GM19397 (cell line): ENCODE measurements around the gene BNC2.
"Not testable (repeated sequence)": the region's sequence is repeated elsewhere in the genome, so short reads cannot be mapped to it uniquely, and the experiment has no call there.

ENCODE experiments used
- ATAC-seq: cut with Tn5 transposase; IDR thresholded peaks from one replicate; pipeline ENCODE4 v1.9.1; 2021; ENCODE audit warnings: mild to moderate bottlenecking, moderate library complexity; ENCODE audit not compliant: unreplicated experiment

BNC2 gene, protein sequence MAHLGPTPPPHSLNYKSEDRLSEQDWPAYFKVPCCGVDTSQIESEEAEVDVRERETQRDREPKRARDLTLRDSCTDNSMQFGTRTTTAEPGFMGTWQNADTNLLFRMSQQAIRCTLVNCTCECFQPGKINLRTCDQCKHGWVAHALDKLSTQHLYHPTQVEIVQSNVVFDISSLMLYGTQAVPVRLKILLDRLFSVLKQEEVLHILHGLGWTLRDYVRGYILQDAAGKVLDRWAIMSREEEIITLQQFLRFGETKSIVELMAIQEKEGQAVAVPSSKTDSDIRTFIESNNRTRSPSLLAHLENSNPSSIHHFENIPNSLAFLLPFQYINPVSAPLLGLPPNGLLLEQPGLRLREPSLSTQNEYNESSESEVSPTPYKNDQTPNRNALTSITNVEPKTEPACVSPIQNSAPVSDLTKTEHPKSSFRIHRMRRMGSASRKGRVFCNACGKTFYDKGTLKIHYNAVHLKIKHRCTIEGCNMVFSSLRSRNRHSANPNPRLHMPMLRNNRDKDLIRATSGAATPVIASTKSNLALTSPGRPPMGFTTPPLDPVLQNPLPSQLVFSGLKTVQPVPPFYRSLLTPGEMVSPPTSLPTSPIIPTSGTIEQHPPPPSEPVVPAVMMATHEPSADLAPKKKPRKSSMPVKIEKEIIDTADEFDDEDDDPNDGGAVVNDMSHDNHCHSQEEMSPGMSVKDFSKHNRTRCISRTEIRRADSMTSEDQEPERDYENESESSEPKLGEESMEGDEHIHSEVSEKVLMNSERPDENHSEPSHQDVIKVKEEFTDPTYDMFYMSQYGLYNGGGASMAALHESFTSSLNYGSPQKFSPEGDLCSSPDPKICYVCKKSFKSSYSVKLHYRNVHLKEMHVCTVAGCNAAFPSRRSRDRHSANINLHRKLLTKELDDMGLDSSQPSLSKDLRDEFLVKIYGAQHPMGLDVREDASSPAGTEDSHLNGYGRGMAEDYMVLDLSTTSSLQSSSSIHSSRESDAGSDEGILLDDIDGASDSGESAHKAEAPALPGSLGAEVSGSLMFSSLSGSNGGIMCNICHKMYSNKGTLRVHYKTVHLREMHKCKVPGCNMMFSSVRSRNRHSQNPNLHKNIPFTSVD

GRCh38 chr9:16870596-16871335 lies at the start of gene BNC2:
Gene BNC2 (minus strand): TSS chr9:16870670. CDS start chr9:16870648, 22 bp downstream.
- no peak for ATAC-seq

DNA sequence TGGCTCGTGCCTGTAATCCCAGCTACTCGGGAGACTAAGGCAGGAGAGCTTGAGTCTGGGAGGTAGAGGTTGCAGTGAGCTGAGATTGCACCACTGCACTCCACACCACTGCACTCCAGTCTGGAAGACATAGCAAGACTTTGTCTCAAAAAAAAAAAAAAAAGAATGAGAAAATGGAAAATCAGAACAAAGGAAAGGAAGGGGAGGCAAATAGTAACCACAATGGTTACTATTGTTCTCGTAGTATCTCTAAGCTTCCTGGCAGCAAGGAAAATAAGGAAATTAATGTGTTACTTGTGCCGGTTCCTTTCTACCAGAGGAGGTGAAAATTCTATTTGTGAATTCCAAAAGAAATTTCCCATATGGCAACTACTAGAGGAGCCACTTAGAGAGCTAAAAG lies 48.5 kb upstream of the BNC2 start:
- ATAC-seq: no peak

DNA sequence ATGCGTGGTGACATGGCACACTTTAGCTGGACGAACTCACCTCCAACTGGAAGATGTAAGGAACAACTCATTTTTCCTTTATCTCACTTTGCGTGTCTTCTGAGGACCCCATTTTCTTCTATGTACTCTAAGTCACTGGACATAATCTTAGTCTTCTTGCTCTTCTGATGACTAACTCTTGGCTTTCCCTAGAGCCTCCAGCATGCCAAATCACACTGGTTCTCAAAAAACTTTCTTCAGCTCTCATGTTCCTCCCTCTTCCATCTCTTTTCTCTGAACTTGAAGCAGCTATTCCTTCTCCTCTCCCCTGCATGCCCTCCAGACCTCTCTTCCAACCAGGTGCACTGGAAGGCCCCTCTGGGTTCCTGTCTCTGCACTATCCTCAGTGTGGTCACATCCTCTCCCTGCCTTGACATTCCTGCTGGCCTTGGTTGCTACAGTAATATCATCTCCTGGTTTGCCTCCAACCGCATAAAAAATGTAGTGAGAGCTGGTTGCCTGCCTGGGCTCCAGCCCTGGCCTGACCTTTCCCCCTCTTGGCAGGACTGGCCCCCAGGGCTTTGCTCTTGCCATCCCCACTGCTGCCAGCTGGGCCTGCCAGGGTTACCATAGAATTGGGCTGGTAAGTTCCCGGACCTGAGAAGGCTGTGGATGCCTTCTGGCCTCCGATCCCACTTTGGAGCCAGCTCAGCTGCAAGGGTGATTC lies 44.8 kb upstream of the BNC2 start:
- no peak for ATAC-seq

GRCh38 chr9:16912197-16912596 lies 41.7 kb upstream of the BNC2 start:
- no peak for ATAC-seq

- not testable (repeated sequence) for ATAC-seq
Measured at GRCh38 chr9:16908206-16908605, 37.7 kb upstream of the BNC2 start.

- no peak for ATAC-seq
Measured at GRCh38 chr9:16904655-16905054, 34.2 kb upstream of the BNC2 start.

DNA sequence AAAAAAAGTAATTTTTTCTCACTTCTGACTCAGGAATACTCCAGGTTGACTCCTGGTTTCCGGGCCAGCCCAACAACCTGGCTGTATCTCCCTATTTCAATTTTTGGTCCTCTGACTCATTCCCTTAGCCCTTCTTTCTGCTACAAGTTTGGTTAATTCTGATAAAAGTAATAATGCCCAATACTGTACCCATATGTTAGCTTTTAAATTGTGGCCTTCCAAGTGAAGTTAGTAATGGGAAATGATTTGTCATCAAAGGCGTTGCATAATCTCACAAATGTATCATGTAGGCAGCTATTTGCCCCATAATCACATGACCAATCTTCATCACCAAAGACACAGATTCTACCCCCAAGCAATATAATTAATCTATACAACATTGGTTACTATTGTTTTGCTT lies 31.1 kb upstream of the BNC2 start:
- no peak for ATAC-seq

GRCh38 chr9:16899606-16900005 lies 29.1 kb upstream of the BNC2 start:
- no peak for ATAC-seq

DNA sequence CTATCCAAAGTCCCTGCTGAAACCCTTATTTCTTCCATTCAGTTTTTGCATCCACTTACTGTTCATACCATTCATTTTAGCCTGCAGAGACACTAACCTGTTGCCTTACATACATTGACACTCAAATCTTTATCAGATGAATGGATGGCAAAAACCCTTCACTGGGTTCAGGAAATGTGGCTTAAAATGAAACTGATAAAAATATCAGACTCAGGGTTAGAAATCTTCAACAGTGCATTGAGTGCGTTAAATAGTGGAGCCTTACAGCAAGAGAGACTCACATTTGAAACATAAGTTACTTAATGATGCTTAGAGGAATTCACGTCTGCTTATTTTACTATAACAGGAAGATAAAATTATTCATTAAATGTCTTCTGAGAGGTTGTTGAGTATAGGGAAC lies 28.0 kb upstream of the BNC2 start:
- no peak for ATAC-seq

DNA sequence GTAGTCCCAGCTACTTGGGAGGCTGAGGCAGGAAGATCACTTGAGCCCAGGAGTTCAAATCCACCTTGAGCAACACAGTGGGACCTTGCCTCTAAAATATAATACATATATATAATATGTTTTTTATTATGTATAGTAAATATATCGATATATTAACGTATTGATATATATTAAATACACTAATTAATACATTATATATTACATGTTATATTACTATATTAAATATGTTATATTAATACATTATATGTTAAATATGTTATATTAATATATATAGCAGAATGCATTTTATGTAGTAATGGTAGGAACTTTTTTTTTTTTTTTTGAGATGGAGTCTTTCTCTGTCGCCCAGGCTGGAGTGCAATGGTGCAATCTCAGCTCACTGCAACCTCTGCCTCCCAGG lies 18.1 kb upstream of the BNC2 start:
- ATAC-seq: no peak

GRCh38 chr9:16885931-16886330 lies 15.5 kb upstream of the BNC2 start:
- no peak for ATAC-seq

- ATAC-seq: no peak
Measured at GRCh38 chr9:16884952-16885513, 14.6 kb upstream of the BNC2 start.

DNA sequence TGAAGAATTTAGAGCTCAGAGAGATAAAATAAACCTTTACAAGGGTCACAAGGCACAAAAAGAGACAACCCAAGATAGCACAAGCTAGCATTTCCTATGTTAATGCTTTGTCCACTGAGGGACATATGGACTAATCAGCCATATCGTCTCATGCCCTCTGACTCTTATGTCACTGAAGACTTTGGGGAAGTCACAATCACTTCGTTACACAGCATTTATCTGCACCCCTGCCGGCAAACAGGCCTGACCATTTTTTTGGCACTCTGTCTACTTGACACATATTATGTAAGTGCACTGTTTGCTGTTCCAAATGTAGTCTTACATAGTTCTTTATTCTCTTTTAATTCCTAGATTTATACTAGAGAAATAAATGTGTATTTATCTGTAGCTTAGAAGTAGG lies 13.9 kb upstream of the BNC2 start:
- no peak for ATAC-seq

- ATAC-seq: no peak
Measured at GRCh38 chr9:16883586-16883985, 13.1 kb upstream of the BNC2 start.

- ATAC-seq: not testable (repeated sequence)
Measured at GRCh38 chr9:16882440-16882839, 12.0 kb upstream of the BNC2 start.

- no peak for ATAC-seq
Measured at GRCh38 chr9:16879416-16879815, 8.9 kb upstream of the BNC2 start.

- no peak for ATAC-seq
Measured at GRCh38 chr9:16877256-16877655, 6.8 kb upstream of the BNC2 start.

GRCh38 chr9:16873126-16873802 lies 2.8 kb upstream of the BNC2 start:
- no peak for ATAC-seq
